VCaP (cell line): ENCODE measurements around the gene PCNA.

ENCODE experiments used
- H3K27ac ChIP-seq: fragments of 450-650 bp; 2 replicates; pipeline ENCODE4 v1.5.1; 2017
- TF ChIP-seq, protein P1 (sequence below): fragments of 450-650 bp; conservative IDR thresholded peaks from 2 replicates; pipeline ENCODE4 v1.5.1; 2017; ENCODE audit warnings: mild to moderate bottlenecking, moderate library complexity

Gene PCNA

GRCh38 chr20:5069141-5069806 is 50.5 kb downstream of the PCNA start:
- no peak overlapping the region for H3K27ac ChIP-seq
- TF ChIP-seq, protein P1, sequence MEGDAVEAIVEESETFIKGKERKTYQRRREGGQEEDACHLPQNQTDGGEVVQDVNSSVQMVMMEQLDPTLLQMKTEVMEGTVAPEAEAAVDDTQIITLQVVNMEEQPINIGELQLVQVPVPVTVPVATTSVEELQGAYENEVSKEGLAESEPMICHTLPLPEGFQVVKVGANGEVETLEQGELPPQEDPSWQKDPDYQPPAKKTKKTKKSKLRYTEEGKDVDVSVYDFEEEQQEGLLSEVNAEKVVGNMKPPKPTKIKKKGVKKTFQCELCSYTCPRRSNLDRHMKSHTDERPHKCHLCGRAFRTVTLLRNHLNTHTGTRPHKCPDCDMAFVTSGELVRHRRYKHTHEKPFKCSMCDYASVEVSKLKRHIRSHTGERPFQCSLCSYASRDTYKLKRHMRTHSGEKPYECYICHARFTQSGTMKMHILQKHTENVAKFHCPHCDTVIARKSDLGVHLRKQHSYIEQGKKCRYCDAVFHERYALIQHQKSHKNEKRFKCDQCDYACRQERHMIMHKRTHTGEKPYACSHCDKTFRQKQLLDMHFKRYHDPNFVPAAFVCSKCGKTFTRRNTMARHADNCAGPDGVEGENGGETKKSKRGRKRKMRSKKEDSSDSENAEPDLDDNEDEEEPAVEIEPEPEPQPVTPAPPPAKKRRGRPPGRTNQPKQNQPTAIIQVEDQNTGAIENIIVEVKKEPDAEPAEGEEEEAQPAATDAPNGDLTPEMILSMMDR = no peak

DNA sequence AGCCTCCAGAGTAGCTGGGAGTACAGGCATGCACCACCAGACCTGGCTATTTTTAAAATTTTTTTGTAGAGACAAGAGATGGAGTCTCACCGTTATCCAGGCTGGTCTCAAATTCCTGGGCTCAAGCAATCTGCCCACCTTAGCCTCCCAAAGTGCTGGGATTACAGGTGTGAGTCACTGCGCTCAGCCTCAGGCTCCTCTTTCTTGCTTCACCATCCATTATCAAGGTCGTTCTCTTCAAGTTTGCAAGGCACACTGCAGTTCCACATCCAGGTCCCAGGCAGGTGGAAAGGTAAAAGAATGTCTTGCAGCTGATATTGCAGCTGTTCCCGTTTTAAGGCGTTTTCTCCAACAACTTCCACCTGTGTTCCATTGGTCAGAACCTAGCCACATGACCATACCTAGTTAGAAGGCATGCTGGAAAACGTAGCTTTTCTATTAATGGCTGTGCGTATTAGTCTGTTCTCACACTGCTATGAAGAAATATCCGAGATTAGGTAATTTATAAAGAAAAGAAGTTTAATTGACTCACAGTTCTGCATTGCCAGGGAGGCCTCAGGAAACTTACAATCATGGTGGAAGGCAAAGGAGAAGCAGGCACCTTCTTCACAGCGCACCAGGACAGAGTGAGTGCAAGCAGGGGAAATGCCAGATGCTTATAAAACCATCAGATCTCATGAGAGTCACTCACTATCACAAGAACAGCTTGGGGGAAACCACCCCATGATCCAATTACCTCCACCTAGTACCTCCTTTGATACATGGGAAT is 51.7 kb downstream of the PCNA start:
- TF ChIP-seq, protein P1 = no peak
- H3K27ac ChIP-seq = no peak overlapping the region

GRCh38 chr20:5065879-5066383 is 53.8 kb downstream of the PCNA start:
- TF ChIP-seq, protein P1 = no peak
- H3K27ac ChIP-seq = no peak overlapping the region

DNA sequence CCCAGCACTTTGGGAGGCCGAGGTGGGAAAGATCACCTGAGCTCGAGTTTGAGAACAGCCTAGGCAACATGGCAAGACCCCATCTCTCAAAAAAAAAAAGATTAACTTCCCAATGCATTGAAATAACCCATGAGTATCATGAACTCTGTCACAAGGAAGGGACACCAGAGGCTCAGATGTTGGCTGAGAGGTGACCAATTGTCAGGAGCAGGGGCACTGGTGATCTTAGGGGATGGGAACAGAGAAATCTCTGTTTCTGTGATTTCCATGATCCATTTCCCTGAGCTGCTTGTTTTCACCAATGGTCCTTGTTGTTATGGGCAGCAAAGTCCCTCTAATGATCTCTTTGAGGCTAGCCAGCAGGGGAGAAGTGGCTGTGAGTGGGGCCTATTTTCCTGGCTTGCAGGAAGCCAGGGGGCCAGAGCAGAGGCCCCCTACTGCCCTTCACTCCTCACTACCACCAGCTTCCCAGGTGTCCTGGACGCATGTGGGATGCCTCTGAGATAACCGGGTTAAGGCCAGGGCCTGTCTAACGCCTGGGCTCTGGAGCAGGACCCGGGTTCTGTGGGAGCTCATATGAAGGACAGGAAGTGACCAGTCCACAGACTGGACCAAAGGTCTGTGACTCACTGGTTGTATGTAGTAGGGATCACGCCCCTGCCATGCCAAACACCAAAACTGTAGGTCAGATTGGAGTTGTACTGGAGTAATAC is 54.4 kb downstream of the PCNA start:
- TF ChIP-seq, protein P1 = no peak
- H3K27ac ChIP-seq = no peak overlapping the region
